Measurements from ENCODE around the gene ACADS. TPM values are rescaled to one million over a fixed set of nuclear protein-coding genes. Genes with fewer than 3 reads are reported as not detected.

The ACADS gene
- total and polyA plus RNA-seq, 8 donors, result 16.5 to 313 (median 38.7) TPM

GRCh38 chr12:120710805-120711296, 14.8 kb upstream of the ACADS start:
- intact Hi-C loops (cut with DNase I; ENCODE audit: low total_unique reads), result loop anchor here (5.0 to 10.0 kb wide), 2 partner anchors 64 to 126 kb away; partner anchors contain the start of gene POP5
- TF ChIP-seq POLR2AphosphoS5 (IDR thresholded peaks at IDR 0.05), result no peak
- TF ChIP-seq, protein P1, sequence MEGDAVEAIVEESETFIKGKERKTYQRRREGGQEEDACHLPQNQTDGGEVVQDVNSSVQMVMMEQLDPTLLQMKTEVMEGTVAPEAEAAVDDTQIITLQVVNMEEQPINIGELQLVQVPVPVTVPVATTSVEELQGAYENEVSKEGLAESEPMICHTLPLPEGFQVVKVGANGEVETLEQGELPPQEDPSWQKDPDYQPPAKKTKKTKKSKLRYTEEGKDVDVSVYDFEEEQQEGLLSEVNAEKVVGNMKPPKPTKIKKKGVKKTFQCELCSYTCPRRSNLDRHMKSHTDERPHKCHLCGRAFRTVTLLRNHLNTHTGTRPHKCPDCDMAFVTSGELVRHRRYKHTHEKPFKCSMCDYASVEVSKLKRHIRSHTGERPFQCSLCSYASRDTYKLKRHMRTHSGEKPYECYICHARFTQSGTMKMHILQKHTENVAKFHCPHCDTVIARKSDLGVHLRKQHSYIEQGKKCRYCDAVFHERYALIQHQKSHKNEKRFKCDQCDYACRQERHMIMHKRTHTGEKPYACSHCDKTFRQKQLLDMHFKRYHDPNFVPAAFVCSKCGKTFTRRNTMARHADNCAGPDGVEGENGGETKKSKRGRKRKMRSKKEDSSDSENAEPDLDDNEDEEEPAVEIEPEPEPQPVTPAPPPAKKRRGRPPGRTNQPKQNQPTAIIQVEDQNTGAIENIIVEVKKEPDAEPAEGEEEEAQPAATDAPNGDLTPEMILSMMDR (IDR thresholded peaks at IDR 0.05), result no peak
- TF ChIP-seq EP300 (IDR thresholded peaks at IDR 0.05), result no peak
- no peak for TF ChIP-seq POLR2A (IDR thresholded peaks at IDR 0.05)
- Histone ChIP-seq H3K4me1 (peaks cover 24 to 49% (median 33%) of the 10 kb centered on the region in 4 donors), H3K27me3 (no peaks in the 10 kb centered on the region), H3K36me3 (peaks cover 16 to 27% (median 24%) of the 10 kb centered on the region in 4 donors), H3K9me3 (no peaks in the 10 kb centered on the region), H3K27ac (peak overlapping the region; percentile 89 to 92 (median 91)), H3K4me3 (peak overlapping the region; percentile 87 to 94 (median 90))
- DNase-seq, result peak in 1 of 2 donors; percentile 51
- WGBS, 5 donors, result 0 to 1% (median 0%) methylated on average over 17 to 31 of the region's 31 CpGs

GRCh38 chr12:120711411-120711810, 14.2 kb upstream of the ACADS start:
- Histone ChIP-seq H3K4me1 (peaks cover 21 to 44% (median 29%) of the 10 kb centered on the region in 4 donors), H3K9me3 (no peaks in the 10 kb centered on the region), H3K36me3 (peaks cover 19 to 33% (median 29%) of the 10 kb centered on the region in 4 donors), H3K4me3 (peak overlapping the region; percentile 87 to 94 (median 90)), H3K27ac (peak overlapping the region in 4 of 5 donors; percentile 89 to 92 (median 91)), H3K27me3 (no peaks in the 10 kb centered on the region)
- DNase-seq, result no peak
- 16 to 37% (median 22%) methylated on average over 6 of the region's 6 CpGs for WGBS, 5 donors
- TF ChIP-seq, protein P1 (IDR thresholded peaks at IDR 0.05), result no peak
- TF ChIP-seq POLR2A (IDR thresholded peaks at IDR 0.05), result no peak
- no peak for TF ChIP-seq EP300 (IDR thresholded peaks at IDR 0.05)
- no peak for TF ChIP-seq POLR2AphosphoS5 (IDR thresholded peaks at IDR 0.05)
- intact Hi-C loops (cut with DNase I; ENCODE audit: low total_unique reads), result loop anchor here (5.0 to 10.0 kb wide), 2 partner anchors 64 to 127 kb away; partner anchors contain the start of gene POP5

GRCh38 chr12:120712610-120713009, 13.0 kb upstream of the ACADS start:
- H3K27ac ChIP-seq, result no peak overlapping the region
- WGBS, 5 donors, result 59 to 72% (median 65%) methylated on average over 6 of the region's 6 CpGs
- intact Hi-C loops (cut with DNase I; ENCODE audit: low total_unique reads), result loop anchor here (5.0 to 10.0 kb wide), 2 partner anchors 65 to 128 kb away; partner anchors contain the start of gene POP5
- H3K9me3 ChIP-seq, result no peaks in the 10 kb centered on the region
- H3K27me3 ChIP-seq, result no peaks in the 10 kb centered on the region
- H3K36me3 ChIP-seq, result peaks cover 31 to 45% (median 41%) of the 10 kb centered on the region in 4 donors
- DNase-seq, result no peak
- peaks cover 21 to 44% (median 29%) of the 10 kb centered on the region in 4 donors for H3K4me1 ChIP-seq
- TF ChIP-seq, protein P1 (IDR thresholded peaks at IDR 0.05), result no peak
- no peak for TF ChIP-seq POLR2AphosphoS5 (IDR thresholded peaks at IDR 0.05)
- no peak for TF ChIP-seq EP300 (IDR thresholded peaks at IDR 0.05)
- no peak for TF ChIP-seq POLR2A (IDR thresholded peaks at IDR 0.05)
- H3K4me3 ChIP-seq, result no peak overlapping the region

GRCh38 chr12:120713861-120714482, 11.7 kb upstream of the ACADS start:
- no peak for TF ChIP-seq POLR2A (IDR thresholded peaks at IDR 0.05)
- no peak for TF ChIP-seq EP300 (IDR thresholded peaks at IDR 0.05)
- TF ChIP-seq, protein P1 (IDR thresholded peaks at IDR 0.05), result peak in 5 of 7 experiments; percentile 62 to 88 (median 75)
- TF ChIP-seq POLR2AphosphoS5 (IDR thresholded peaks at IDR 0.05), result peak in 1 of 3 donors; percentile 53
- intact Hi-C loops (cut with DNase I; ENCODE audit: low total_unique reads), result loop anchor here (5.0 to 10.0 kb wide), 2 partner anchors 67 to 129 kb away; partner anchors contain the start of gene POP5
- peaks cover 21 to 52% (median 32%) of the 10 kb centered on the region in 4 donors for H3K4me1 ChIP-seq
- no peak overlapping the region for H3K4me3 ChIP-seq
- H3K36me3 ChIP-seq, result peaks cover 43 to 58% (median 55%) of the 10 kb centered on the region in 4 donors
- peak; percentile 73 to 93 for DNase-seq
- H3K27ac ChIP-seq, result peak overlapping the region in 1 of 5 donors; percentile 27
- WGBS, 5 donors, result 15 to 23% (median 17%) methylated on average over 4 of the region's 4 CpGs
- H3K9me3 ChIP-seq, result no peaks in the 10 kb centered on the region
- H3K27me3 ChIP-seq, result no peaks in the 10 kb centered on the region

All from stomach (tissue), 9 donors.